ENCODE results near the gene DXO.

The DXO gene

GRCh38 chr6:31968791-31969711 is 2.9 kb downstream of the DXO start:
- Mint-ChIP-seq H3K9me3 (no peaks in the 10 kb centered on the region), H3K4me1 (peaks cover 55% of the 10 kb centered on the region), H3K4me3 (peak overlapping the region in 1 of 2 donors; percentile 78), H3K27me3 (no peaks in the 10 kb centered on the region), H3K27ac (no peak overlapping the region)
- ATAC-seq, result no peak
- no peak for DNase-seq

GRCh38 chr6:31968326-31968725 is 3.6 kb downstream of the DXO start:
- peaks cover 48% of the 10 kb centered on the region for H3K4me1 Mint-ChIP-seq
- no peak overlapping the region for H3K4me3 Mint-ChIP-seq
- no peak for ATAC-seq
- H3K27ac Mint-ChIP-seq, result no peak overlapping the region
- no peaks in the 10 kb centered on the region for H3K27me3 Mint-ChIP-seq
- DNase-seq, result no peak
- H3K9me3 Mint-ChIP-seq, result no peaks in the 10 kb centered on the region

- peaks cover 47% of the 10 kb centered on the region for H3K4me1 Mint-ChIP-seq
- peak overlapping the region; percentile 75 to 85 for H3K27ac Mint-ChIP-seq
- no peak for DNase-seq
- ATAC-seq, result no peak
- no peaks in the 10 kb centered on the region for H3K9me3 Mint-ChIP-seq
- no peaks in the 10 kb centered on the region for H3K27me3 Mint-ChIP-seq
- no peak overlapping the region for H3K4me3 Mint-ChIP-seq
These were observed 4.0 kb downstream of the DXO start for GRCh38 chr6:31967926-31968320.

DNA sequence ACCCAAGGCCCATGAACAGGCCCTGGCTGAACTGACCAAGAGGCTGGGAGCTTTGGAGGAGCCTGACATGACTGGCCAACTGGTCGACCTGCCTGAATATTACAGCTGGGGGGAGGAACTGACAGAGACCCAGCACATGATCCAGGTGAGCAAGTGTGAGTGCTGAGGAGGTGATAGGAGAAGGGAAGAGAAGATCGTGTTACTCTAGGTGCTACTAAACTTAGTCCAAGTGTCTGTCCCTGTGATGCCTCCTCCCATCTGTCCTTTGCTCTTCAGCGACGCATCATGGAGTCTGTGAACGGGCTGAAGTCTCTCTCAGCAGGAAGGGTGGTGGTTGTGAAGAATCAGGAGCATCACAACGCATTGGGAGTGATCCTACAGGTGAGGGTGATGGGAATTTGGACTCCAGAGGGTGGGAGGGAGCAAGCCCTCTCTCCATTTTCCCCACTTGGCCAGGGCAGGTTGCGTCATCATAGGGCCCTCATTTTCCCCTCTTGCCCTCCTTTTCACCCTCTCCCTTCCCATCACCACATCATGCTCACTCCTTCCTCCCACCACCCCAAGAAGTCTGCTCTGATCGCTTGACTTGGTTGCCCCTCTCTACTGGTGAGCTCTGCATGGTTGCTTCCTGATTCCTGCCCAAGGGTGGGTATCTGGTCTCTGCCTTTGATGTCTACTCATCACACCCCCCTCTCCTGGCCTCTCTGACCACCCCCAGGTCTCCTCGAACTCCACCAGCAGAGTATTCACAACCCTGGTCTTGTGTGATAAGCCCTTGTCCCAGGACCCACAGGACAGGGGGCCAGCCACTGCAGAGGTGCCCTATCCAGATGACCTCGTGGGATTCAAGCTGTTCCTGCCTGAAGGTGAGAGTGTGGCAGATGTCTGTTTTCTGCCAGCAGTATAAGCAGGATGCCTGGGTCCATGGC is 4.7 kb downstream of the DXO start:
- H3K27ac Mint-ChIP-seq, result peak overlapping the region; percentile 75 to 76
- peaks cover 45% of the 10 kb centered on the region for H3K4me1 Mint-ChIP-seq
- ATAC-seq (no peak), DNase-seq (no peak)
- H3K27me3 Mint-ChIP-seq, result no peaks in the 10 kb centered on the region
- no peak overlapping the region for H3K4me3 Mint-ChIP-seq
- H3K9me3 Mint-ChIP-seq, result no peaks in the 10 kb centered on the region

DNA sequence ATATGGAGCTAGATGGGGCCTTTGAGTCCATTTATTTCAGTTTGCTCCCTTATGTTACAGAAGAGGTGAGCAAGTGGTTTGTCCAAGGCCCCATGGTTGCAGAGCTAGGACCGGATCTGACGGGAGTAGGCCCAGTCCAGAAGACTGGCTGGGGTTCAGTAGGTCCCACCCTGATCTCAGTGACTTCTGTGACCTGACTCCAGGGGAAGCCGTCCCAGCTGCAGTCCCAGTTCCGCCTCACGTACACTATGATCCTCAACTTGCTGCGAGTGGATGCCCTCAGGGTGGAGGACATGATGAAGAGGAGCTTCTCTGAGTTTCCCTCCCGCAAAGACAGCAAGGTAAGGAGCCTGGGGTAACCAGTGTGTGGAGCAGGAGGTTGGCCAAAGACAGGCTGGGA is 5.4 kb downstream of the DXO start:
- Mint-ChIP-seq H3K27ac (peak overlapping the region in 1 of 2 donors; percentile 76), H3K9me3 (no peaks in the 10 kb centered on the region), H3K27me3 (no peaks in the 10 kb centered on the region), H3K4me3 (no peak overlapping the region), H3K4me1 (peaks cover 53% of the 10 kb centered on the region)
- DNase-seq, result no peak
- ATAC-seq, result no peak

DNA sequence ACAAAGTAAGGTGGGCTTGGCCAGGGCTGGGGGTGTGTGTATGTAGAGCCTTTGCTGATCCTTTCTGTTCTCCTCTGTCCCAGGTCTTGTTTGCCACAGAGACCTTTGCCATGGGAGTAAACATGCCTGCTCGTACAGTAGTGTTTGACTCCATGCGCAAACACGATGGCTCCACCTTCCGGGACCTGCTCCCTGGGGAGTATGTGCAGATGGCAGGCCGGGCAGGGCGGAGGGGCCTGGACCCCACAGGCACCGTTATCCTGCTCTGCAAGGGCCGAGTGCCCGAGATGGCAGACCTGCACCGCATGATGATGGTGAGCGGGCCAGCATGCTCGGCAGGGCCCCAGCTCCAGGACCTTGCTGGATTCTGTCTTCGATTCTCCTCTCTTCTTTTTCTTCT is 6.2 kb downstream of the DXO start:
- Mint-ChIP-seq H3K27ac (no peak overlapping the region), H3K27me3 (no peaks in the 10 kb centered on the region), H3K4me3 (no peak overlapping the region), H3K4me1 (peaks cover 54% of the 10 kb centered on the region), H3K9me3 (no peaks in the 10 kb centered on the region)
- DNase-seq (no peak), ATAC-seq (no peak)

DNA sequence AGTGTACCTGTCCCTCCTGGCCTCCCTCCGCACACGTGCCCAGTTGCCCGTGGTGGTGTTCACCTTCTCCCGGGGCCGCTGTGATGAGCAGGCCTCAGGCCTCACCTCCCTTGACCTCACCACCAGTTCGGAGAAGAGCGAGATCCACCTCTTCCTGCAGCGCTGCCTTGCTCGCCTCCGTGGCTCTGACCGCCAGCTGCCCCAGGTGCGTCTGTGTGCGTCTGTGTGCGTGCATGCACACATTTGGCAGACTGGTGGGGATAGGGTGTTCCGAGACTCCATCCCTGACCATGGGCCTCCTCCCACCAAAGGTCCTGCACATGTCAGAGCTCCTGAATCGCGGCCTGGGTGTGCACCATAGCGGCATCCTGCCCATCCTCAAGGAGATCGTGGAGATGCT is 8.0 kb downstream of the DXO start:
- Mint-ChIP-seq H3K27ac (peak overlapping the region in 1 of 2 donors; percentile 79), H3K4me1 (peaks cover 49% of the 10 kb centered on the region), H3K4me3 (no peak overlapping the region), H3K9me3 (no peaks in the 10 kb centered on the region), H3K27me3 (no peaks in the 10 kb centered on the region)
- no peak for DNase-seq
- no peak for ATAC-seq

GRCh38 chr6:31961616-31962015 is 10.3 kb downstream of the DXO start:
- Mint-ChIP-seq H3K4me1 (peaks cover 51% of the 10 kb centered on the region), H3K9me3 (no peaks in the 10 kb centered on the region), H3K4me3 (no peak overlapping the region), H3K27me3 (no peaks in the 10 kb centered on the region), H3K27ac (peak overlapping the region; percentile 1 to 89)
- no peak for DNase-seq
- ATAC-seq, result no peak

DNA sequence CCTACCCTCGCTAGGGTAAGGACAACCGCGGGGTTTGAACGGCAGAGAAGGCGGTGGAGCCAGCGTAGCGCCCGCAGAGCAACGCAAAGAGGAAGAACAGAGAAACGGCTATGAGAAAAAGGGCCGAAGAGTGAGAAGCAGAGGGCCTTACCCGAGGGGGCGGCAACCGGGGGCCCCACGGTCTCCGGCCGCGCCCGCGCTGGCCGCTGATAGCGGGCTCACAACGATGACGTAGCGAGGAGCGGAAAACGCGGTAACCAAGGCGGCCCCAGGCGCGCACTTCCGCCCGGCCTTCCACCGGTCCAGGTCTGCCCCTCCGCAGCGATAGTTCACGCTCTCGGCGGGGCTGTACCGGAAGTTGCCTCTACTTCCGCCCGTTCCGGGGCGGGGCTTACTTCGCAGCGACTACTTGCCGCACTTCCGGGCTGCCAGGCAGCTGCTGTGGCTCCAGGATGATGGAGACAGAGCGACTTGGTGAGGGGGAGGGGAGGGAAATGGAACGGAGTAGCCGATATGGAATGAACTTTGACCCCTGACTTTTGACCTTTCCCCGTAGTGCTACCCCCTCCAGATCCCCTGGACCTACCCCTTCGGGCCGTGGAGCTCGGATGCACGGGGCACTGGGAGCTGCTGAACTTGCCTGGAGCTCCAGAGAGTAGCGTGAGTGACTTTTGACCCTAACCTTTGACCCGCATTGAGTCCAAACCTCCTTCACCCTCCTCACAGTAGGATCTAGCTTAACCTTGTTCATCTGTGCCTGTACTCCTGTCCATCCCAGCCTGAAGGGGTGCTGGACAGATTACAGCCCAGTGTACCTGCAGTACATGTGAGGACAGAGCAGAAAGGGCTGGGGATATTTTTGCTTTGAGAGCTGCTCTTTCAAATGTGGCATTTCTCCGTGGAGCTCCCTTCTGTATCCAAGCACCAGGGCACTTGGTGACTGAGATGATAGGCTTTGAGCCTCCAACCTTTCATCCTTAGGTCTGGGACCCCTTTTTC is 12.9 kb downstream of the DXO start, which contains the start of the genes NELFE and SKIC2:
NELFE (minus strand) TSS at position 231 of the 999 bp plus-strand sequence. CDS start 525 bp downstream, outside the sequence.
SKIC2 (plus strand) TSS at position 435 of the 999 bp plus-strand sequence; CDS start at position 453, 18 bp downstream.
- ATAC-seq (peak; percentile 99), DNase-seq (peak; percentile 97 to 99)
- peak within 1 kb of the TSS; percentile 90 to 98 for H3K4me3 Mint-ChIP-seq
- peaks cover 51% of the 10 kb centered on the region for H3K4me1 Mint-ChIP-seq
- H3K9me3 Mint-ChIP-seq, result no peaks in the 10 kb centered on the region
- peak within 1 kb of the TSS; percentile 96 to 100 for H3K27ac Mint-ChIP-seq
- H3K27me3 Mint-ChIP-seq, result no peaks in the 10 kb centered on the region

GRCh38 chr6:31958412-31958740 is 13.6 kb downstream of the DXO start:
- Mint-ChIP-seq H3K27ac (peak overlapping the region; percentile 86 to 94), H3K4me1 (peaks cover 51% of the 10 kb centered on the region), H3K4me3 (peak overlapping the region; percentile 90 to 98), H3K9me3 (no peaks in the 10 kb centered on the region), H3K27me3 (no peaks in the 10 kb centered on the region)
- DNase-seq, result no peak
- ATAC-seq, result no peak

GRCh38 chr6:31956796-31957195 is 15.1 kb downstream of the DXO start:
- H3K9me3 Mint-ChIP-seq, result no peaks in the 10 kb centered on the region
- H3K27ac Mint-ChIP-seq, result no peak overlapping the region
- peak overlapping the region in 1 of 2 donors; percentile 98 for H3K4me3 Mint-ChIP-seq
- no peaks in the 10 kb centered on the region for H3K27me3 Mint-ChIP-seq
- ATAC-seq (no peak), DNase-seq (no peak)
- peaks cover 40% of the 10 kb centered on the region for H3K4me1 Mint-ChIP-seq

DNA sequence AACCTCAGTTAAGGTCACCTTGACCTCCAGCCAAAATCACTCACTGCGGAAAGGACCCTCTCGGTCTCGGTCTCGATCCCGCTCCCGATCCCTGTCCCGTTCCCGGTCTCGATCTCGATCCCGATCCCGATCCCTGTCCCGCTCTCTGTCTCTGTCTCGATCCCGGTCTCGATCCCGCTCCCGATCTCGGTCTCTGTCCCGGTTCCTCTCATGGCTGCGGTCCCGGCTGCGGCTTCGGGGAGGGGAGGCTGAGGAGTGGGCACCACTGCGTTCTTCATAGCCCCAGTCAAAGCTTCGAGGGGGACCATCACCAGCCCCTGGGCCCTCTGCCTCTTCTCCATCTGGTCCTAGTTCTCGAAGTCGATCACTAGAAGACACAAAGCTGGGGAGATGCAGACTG is 17.4 kb downstream of the DXO start:
- H3K27ac Mint-ChIP-seq, result no peak overlapping the region
- no peak for DNase-seq
- no peaks in the 10 kb centered on the region for H3K9me3 Mint-ChIP-seq
- H3K4me1 Mint-ChIP-seq, result peaks cover 17% of the 10 kb centered on the region
- H3K27me3 Mint-ChIP-seq, result no peaks in the 10 kb centered on the region
- no peak overlapping the region for H3K4me3 Mint-ChIP-seq
- ATAC-seq, result no peak

- Mint-ChIP-seq H3K4me1 (peaks cover 10% of the 10 kb centered on the region), H3K9me3 (no peaks in the 10 kb centered on the region), H3K4me3 (no peak overlapping the region), H3K27me3 (no peaks in the 10 kb centered on the region), H3K27ac (peak overlapping the region; percentile 34 to 81)
- no peak for ATAC-seq
- no peak for DNase-seq
These were observed 19.0 kb downstream of the DXO start for GRCh38 chr6:31952890-31953289.

DNA sequence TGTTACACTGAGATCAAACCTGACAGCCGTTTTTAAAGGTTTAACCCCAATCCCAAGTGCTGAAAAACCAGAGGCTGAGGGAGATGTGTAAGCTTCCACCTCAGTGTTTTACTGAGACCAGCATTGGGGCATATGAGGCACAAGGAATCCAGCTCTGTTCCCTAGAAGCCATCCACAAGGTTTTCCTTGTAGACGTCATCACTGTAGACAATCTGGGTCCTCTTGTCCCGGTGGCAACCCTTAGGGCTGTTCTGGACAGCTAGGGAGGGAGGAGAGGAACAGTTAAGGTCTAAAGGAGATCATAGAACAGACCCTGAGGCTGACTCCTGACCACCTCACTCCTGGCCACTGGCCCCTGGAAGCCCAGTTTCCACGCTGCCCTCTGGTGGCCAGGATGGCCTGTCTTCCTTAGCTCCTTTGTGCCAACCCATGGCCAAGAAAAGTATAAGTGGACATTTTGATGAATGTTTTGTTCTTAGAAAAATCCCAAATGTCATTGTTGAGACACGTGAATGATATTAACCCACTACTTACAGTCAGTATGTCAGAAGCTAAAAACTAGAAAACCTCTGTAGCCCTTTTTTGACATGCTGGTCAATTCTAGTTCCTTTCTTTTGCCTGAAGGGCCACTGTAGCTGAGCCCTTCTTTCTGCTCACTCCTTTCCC is 19.7 kb downstream of the DXO start:
- ATAC-seq (peak; percentile 56), DNase-seq (peak in 1 of 2 donors; percentile 25)
- H3K4me1 Mint-ChIP-seq, result peaks cover 4% of the 10 kb centered on the region
- no peaks in the 10 kb centered on the region for H3K27me3 Mint-ChIP-seq
- H3K9me3 Mint-ChIP-seq, result no peaks in the 10 kb centered on the region
- peak overlapping the region in 1 of 2 donors; percentile 34 for H3K27ac Mint-ChIP-seq
- no peak overlapping the region for H3K4me3 Mint-ChIP-seq
